ENCODE results near the gene DEPDC5.

DEPDC5 gene

GRCh38 chr22:31872209-31872608 is 118.4 kb downstream of the DEPDC5 start:
- peak in 1 of 2 experiments; percentile 14 for DNase-seq (ENCODE audit: low read depth in 1 of 2, low spot score in 1 of 2)
- no peak overlapping the region for H3K4me3 ChIP-seq (replicated peaks; ENCODE audit: insufficient read depth, low read length)
- H3K27me3 ChIP-seq (ENCODE audit: insufficient read depth, poor library complexity, severe bottlenecking): no peaks in the 10 kb centered on the region
- TF ChIP-seq GABPA (IDR thresholded peaks at IDR 0.05; ENCODE audit: low read depth): no peak
- TF ChIP-seq SPI1 (IDR thresholded peaks at IDR 0.05; ENCODE audit: borderline replicate concordance, low read depth): no peak
- TF ChIP-seq REST (IDR thresholded peaks at IDR 0.05; ENCODE audit: insufficient replicate concordance, low read depth): no peak
- TF ChIP-seq CTCF (IDR thresholded peaks at IDR 0.05; ENCODE audit: insufficient read depth, low read length): no peak
- TF ChIP-seq POLR2AphosphoS5 (IDR thresholded peaks at IDR 0.05; ENCODE audit: low read depth): no peak
- H3K27ac ChIP-seq (replicated peaks): no peak overlapping the region

GRCh38 chr22:31874821-31875220 is 121.0 kb downstream of the DEPDC5 start:
- no peak for TF ChIP-seq POLR2AphosphoS5 (IDR thresholded peaks at IDR 0.05; ENCODE audit: low read depth)
- no peak for TF ChIP-seq REST (IDR thresholded peaks at IDR 0.05; ENCODE audit: insufficient replicate concordance, low read depth)
- TF ChIP-seq CTCF (IDR thresholded peaks at IDR 0.05; ENCODE audit: insufficient read depth, low read length): no peak
- TF ChIP-seq GABPA (IDR thresholded peaks at IDR 0.05; ENCODE audit: low read depth): no peak
- TF ChIP-seq SPI1 (IDR thresholded peaks at IDR 0.05; ENCODE audit: borderline replicate concordance, low read depth): no peak
- no peak overlapping the region for H3K4me3 ChIP-seq (replicated peaks; ENCODE audit: insufficient read depth, low read length)
- DNase-seq (ENCODE audit: low read depth in 1 of 2, low spot score in 1 of 2): no peak
- H3K27me3 ChIP-seq (ENCODE audit: insufficient read depth, poor library complexity, severe bottlenecking): no peaks in the 10 kb centered on the region
- no peak overlapping the region for H3K27ac ChIP-seq (replicated peaks)

GRCh38 chr22:31876156-31876920 is 122.5 kb downstream of the DEPDC5 start:
- H3K27ac ChIP-seq (replicated peaks): no peak overlapping the region
- DNase-seq (ENCODE audit: low read depth in 1 of 2, low spot score in 1 of 2): no peak

More at GRCh38 chr22:31876156-31876920, 122.5 kb downstream of the DEPDC5 start:
- H3K27me3 ChIP-seq (ENCODE audit: insufficient read depth, poor library complexity, severe bottlenecking): no peaks in the 10 kb centered on the region
- no peak for TF ChIP-seq REST (IDR thresholded peaks at IDR 0.05; ENCODE audit: insufficient replicate concordance, low read depth)
- no peak for TF ChIP-seq CTCF (IDR thresholded peaks at IDR 0.05; ENCODE audit: insufficient read depth, low read length)
- no peak for TF ChIP-seq SPI1 (IDR thresholded peaks at IDR 0.05; ENCODE audit: borderline replicate concordance, low read depth)
- no peak for TF ChIP-seq POLR2AphosphoS5 (IDR thresholded peaks at IDR 0.05; ENCODE audit: low read depth)
- no peak for TF ChIP-seq GABPA (IDR thresholded peaks at IDR 0.05; ENCODE audit: low read depth)
- no peak overlapping the region for H3K4me3 ChIP-seq (replicated peaks; ENCODE audit: insufficient read depth, low read length)
